ENCODE data around the gene TMEM191C.
"Not testable (repeated sequence)": the region's sequence is repeated elsewhere in the genome, so short reads cannot be mapped to it uniquely, and the experiment has no call there.

GRCh38 chr22:21452666-21453065 lies 14.5 kb upstream of the TMEM191C start:
- not testable (repeated sequence) for TF ChIP-seq KDM1A (CRISPR knock-in tag; IDR thresholded peaks at IDR 0.05); PHF8 (CRISPR knock-in tag; IDR thresholded peaks at IDR 0.05); RFX5 (IDR thresholded peaks at IDR 0.05; ENCODE audit: low read depth, low read length); EZH2 (conservative IDR thresholded peaks at IDR 0.05; ENCODE audit: low read depth, low read length); TIGD3 (CRISPR knock-in tag; IDR thresholded peaks at IDR 0.05; ENCODE audit: borderline replicate concordance); RFX1 (IDR thresholded peaks at IDR 0.05); SMARCC2 (IDR thresholded peaks at IDR 0.05); FOXM1 (CRISPR knock-in tag; IDR thresholded peaks at IDR 0.05)

Data from HepG2 (cell line).